ENCODE measurements around the gene TENM4. TPM values are rescaled to one million over a fixed set of nuclear protein-coding genes. Genes with fewer than 3 reads are reported as not detected.

Gene TENM4
- total RNA-seq, 4 donors from 2014 or later, result 4.0 to 14.6 (median 4.5) TPM

GRCh38 chr11:78676026-78676557, 764.7 kb downstream of the TENM4 start:
- no peak for TF ChIP-seq CTCF (IDR thresholded peaks at IDR 0.05; ENCODE audit: low read depth)

- TF ChIP-seq CTCF (IDR thresholded peaks at IDR 0.05; ENCODE audit: low read depth), result no peak
Measured at GRCh38 chr11:78672850-78673620, 767.8 kb downstream of the TENM4 start.

GRCh38 chr11:78669249-78669648, 771.6 kb downstream of the TENM4 start:
- no peak for TF ChIP-seq CTCF (IDR thresholded peaks at IDR 0.05; ENCODE audit: low read depth)

- no peak for TF ChIP-seq CTCF (IDR thresholded peaks at IDR 0.05; ENCODE audit: low read depth)
Measured at GRCh38 chr11:78667461-78667860, 773.4 kb downstream of the TENM4 start.

GRCh38 chr11:78666675-78667160, 774.1 kb downstream of the TENM4 start:
- TF ChIP-seq CTCF (IDR thresholded peaks at IDR 0.05; ENCODE audit: low read depth), result no peak

- TF ChIP-seq CTCF (IDR thresholded peaks at IDR 0.05; ENCODE audit: low read depth), result no peak
Measured at GRCh38 chr11:78664636-78665035, 776.2 kb downstream of the TENM4 start.

GRCh38 chr11:78662811-78663210, 778.0 kb downstream of the TENM4 start:
- TF ChIP-seq CTCF (IDR thresholded peaks at IDR 0.05; ENCODE audit: low read depth), result no peak

Measured in subcutaneous adipose tissue (tissue), 4 donors.